ENCODE results near the gene TANGO6.

The TANGO6 gene

GRCh38 chr16:69078073-69078472 is 234.7 kb downstream of the TANGO6 start:
- no peak overlapping the region for H3K4me2 ChIP-seq (ENCODE audit: low read depth, low read length)
- H3K9me2 ChIP-seq (replicated peaks; ENCODE audit: insufficient read depth, low read length): no peaks in the 10 kb centered on the region
- H3K9ac ChIP-seq (ENCODE audit: low read length): no peak overlapping the region
- no peak for DNase-seq
- no peaks in the 10 kb centered on the region for H3K27me3 ChIP-seq (replicated peaks; ENCODE audit: insufficient read depth, low read length)
- H3K79me2 ChIP-seq (ENCODE audit: low read length): no peaks in the 10 kb centered on the region
- no peaks in the 10 kb centered on the region for H4K20me1 ChIP-seq (ENCODE audit: insufficient read depth, low read length)
- H3K4me3 ChIP-seq (ENCODE audit: low read length): no peak overlapping the region
- no peak overlapping the region for H2AFZ ChIP-seq (ENCODE audit: low read length)
- no peak overlapping the region for H3K27ac ChIP-seq (ENCODE audit: low read length)
- no peaks in the 10 kb centered on the region for H3K9me3 ChIP-seq (replicated peaks; ENCODE audit: insufficient read depth, low read length)
- H3K36me3 ChIP-seq (replicated peaks; ENCODE audit: insufficient read depth, low read length): no peaks in the 10 kb centered on the region
- no peaks in the 10 kb centered on the region for H3K4me1 ChIP-seq (ENCODE audit: low read length)
- no peak for TF ChIP-seq CTCF (IDR thresholded peaks at IDR 0.05; ENCODE audit: low read length)
- no peak for TF ChIP-seq EZH2 (optimal IDR thresholded peaks at IDR 0.05; ENCODE audit: low read depth, low read length)
- no peak for TF ChIP-seq EZH2phosphoT487 (IDR thresholded peaks at IDR 0.05; ENCODE audit: low read length)
- no peaks in the 10 kb centered on the region for H3F3A ChIP-seq (ENCODE audit: insufficient read depth, low read length)

- TF ChIP-seq EZH2phosphoT487 (IDR thresholded peaks at IDR 0.05; ENCODE audit: low read length): no peak
- TF ChIP-seq CTCF (IDR thresholded peaks at IDR 0.05; ENCODE audit: low read length): no peak
- TF ChIP-seq EZH2 (optimal IDR thresholded peaks at IDR 0.05; ENCODE audit: low read depth, low read length): no peak
- Histone ChIP-seq H3F3A (ENCODE audit: insufficient read depth, low read length) (no peaks in the 10 kb centered on the region), H3K79me2 (ENCODE audit: low read length) (no peaks in the 10 kb centered on the region), H3K4me3 (ENCODE audit: low read length) (no peak overlapping the region), H4K20me1 (ENCODE audit: insufficient read depth, low read length) (no peaks in the 10 kb centered on the region), H3K9me2 (replicated peaks; ENCODE audit: insufficient read depth, low read length) (no peaks in the 10 kb centered on the region), H3K36me3 (replicated peaks; ENCODE audit: insufficient read depth, low read length) (no peaks in the 10 kb centered on the region; the same call in 1 of the 2 replicates), H3K4me2 (ENCODE audit: low read depth, low read length) (no peak overlapping the region), H3K27ac (ENCODE audit: low read length) (no peak overlapping the region), H3K27me3 (replicated peaks; ENCODE audit: insufficient read depth, low read length) (no peaks in the 10 kb centered on the region), H3K9ac (ENCODE audit: low read length) (no peak overlapping the region), H3K4me1 (ENCODE audit: low read length) (no peaks in the 10 kb centered on the region), H3K9me3 (replicated peaks; ENCODE audit: insufficient read depth, low read length) (no peaks in the 10 kb centered on the region), H2AFZ (ENCODE audit: low read length) (no peak overlapping the region)
- no peak for DNase-seq
Measured at GRCh38 chr16:69079697-69080096, 236.4 kb downstream of the TANGO6 start.

- Histone ChIP-seq H3K79me2 (ENCODE audit: low read length) (no peaks in the 10 kb centered on the region), H3K36me3 (replicated peaks; ENCODE audit: insufficient read depth, low read length) (no peaks in the 10 kb centered on the region; the same call in 1 of the 2 replicates), H4K20me1 (ENCODE audit: insufficient read depth, low read length) (no peaks in the 10 kb centered on the region), H3K4me1 (ENCODE audit: low read length) (no peaks in the 10 kb centered on the region), H3K27me3 (replicated peaks; ENCODE audit: insufficient read depth, low read length) (no peaks in the 10 kb centered on the region), H3F3A (ENCODE audit: insufficient read depth, low read length) (no peaks in the 10 kb centered on the region), H3K4me2 (ENCODE audit: low read depth, low read length) (no peak overlapping the region), H3K9me2 (replicated peaks; ENCODE audit: insufficient read depth, low read length) (no peaks in the 10 kb centered on the region), H3K27ac (ENCODE audit: low read length) (no peak overlapping the region), H3K9ac (ENCODE audit: low read length) (no peak overlapping the region), H3K4me3 (ENCODE audit: low read length) (no peak overlapping the region), H2AFZ (ENCODE audit: low read length) (no peak overlapping the region), H3K9me3 (replicated peaks; ENCODE audit: insufficient read depth, low read length) (no peaks in the 10 kb centered on the region)
- DNase-seq: no peak
- TF ChIP-seq CTCF (IDR thresholded peaks at IDR 0.05; ENCODE audit: low read length) (no peak), EZH2phosphoT487 (IDR thresholded peaks at IDR 0.05; ENCODE audit: low read length) (no peak), EZH2 (optimal IDR thresholded peaks at IDR 0.05; ENCODE audit: low read depth, low read length) (no peak)
Measured at GRCh38 chr16:69083306-69083941, 240.1 kb downstream of the TANGO6 start.

Data from MM.1S (cell line).